ENCODE data around the gene PDGFC. TPM values are rescaled to one million over a fixed set of nuclear protein-coding genes. Genes with fewer than 3 reads are reported as not detected.

Gene PDGFC
- total RNA-seq, 1 donor, result 16.4 TPM

Small RNA genes lying within 50 kb of the gene (small RNA-seq; reads per million reads assigned to genes)
- not detected for gene AC092608.2

Other genes starting within 250 kb of the PDGFC start
- gene GLRB, start 104.4 kb upstream of the PDGFC start, total RNA-seq, result 0.81 TPM
- gene GRIA2, start 248.9 kb upstream of the PDGFC start, total RNA-seq, result not detected